MM.1S (cell line): ENCODE results near the gene LIF.

Source experiments
- DNase-seq: peaks from one replicate; pipeline ENCODE4 v3.0.0-alpha.2; 2015
- H2AFZ ChIP-seq: fragments of 300-600 bp; sonication (generic); 2 replicates; pipeline ENCODE4 v1.6.0; 2016; ENCODE audit warnings: antibody characterized with exemption, low read length
- H3F3A ChIP-seq: fragments of 300-600 bp; sonication (generic); 2 replicates; pipeline ENCODE4 v1.6.1; 2016; ENCODE audit warnings: mild to moderate bottlenecking, antibody characterized with exemption, low read length, moderate library complexity, mixed read lengths; ENCODE audit not compliant: insufficient read depth
- H3K27ac ChIP-seq: fragments of 300-600 bp; sonication (generic); 2 replicates; pipeline ENCODE4 v1.5.1; 2016; ENCODE audit warnings: mild to moderate bottlenecking, low read length
- H3K27me3 ChIP-seq: fragments of 300-600 bp; sonication (generic); replicated peaks from 2 replicates; pipeline ENCODE4 v1.6.0; 2016; ENCODE audit warnings: low read length; ENCODE audit not compliant: insufficient read depth
- H3K36me3 ChIP-seq: fragments of 300-600 bp; sonication (generic); replicated peaks from 2 replicates; pipeline ENCODE4 v1.6.1; 2016; ENCODE audit warnings: mild to moderate bottlenecking, low read length, mixed read lengths; ENCODE audit not compliant: insufficient read depth
- H3K4me1 ChIP-seq: fragments of 300-600 bp; sonication (generic); 2 replicates; pipeline ENCODE4 v1.6.1; 2016; ENCODE audit warnings: low read length, mixed read lengths
- H3K4me2 ChIP-seq: fragments of 300-600 bp; sonication (generic); 2 replicates; pipeline ENCODE4 v1.6.0; 2016; ENCODE audit warnings: low read depth, low read length
- H3K4me3 ChIP-seq: fragments of 300-600 bp; sonication (generic); 2 replicates; pipeline ENCODE4 v1.5.1; 2016; ENCODE audit warnings: low read length, mixed read lengths
- H3K79me2 ChIP-seq: fragments of 300-600 bp; sonication (generic); 2 replicates; pipeline ENCODE4 v1.6.1; 2016; ENCODE audit warnings: mixed run types, low read length, mixed read lengths
- H3K9ac ChIP-seq: fragments of 300-600 bp; sonication (generic); 2 replicates; pipeline ENCODE4 v1.6.1; 2016; ENCODE audit warnings: low read length, mixed read lengths
- H3K9me2 ChIP-seq: fragments of 300-600 bp; sonication (generic); replicated peaks from 2 replicates; pipeline ENCODE4 v1.6.1; 2016; ENCODE audit warnings: mild to moderate bottlenecking, low read length, mixed read lengths; ENCODE audit not compliant: insufficient read depth
- H3K9me3 ChIP-seq: fragments of 300-600 bp; sonication (generic); replicated peaks from 2 replicates; pipeline ENCODE4 v1.6.1; 2016; ENCODE audit warnings: mild to moderate bottlenecking, low read length, mixed read lengths; ENCODE audit not compliant: insufficient read depth
- H4K20me1 ChIP-seq: fragments of 300-600 bp; sonication (generic); 2 replicates; pipeline ENCODE4 v1.6.1; 2016; ENCODE audit warnings: mild to moderate bottlenecking, low read length, moderate library complexity, mixed read lengths; ENCODE audit not compliant: insufficient read depth
- EZH2 ChIP-seq: fragments of 300-600 bp; sonication (generic); optimal IDR thresholded peaks from 2 replicates; pipeline ENCODE3; 2017; ENCODE audit warnings: low read depth, mild to moderate bottlenecking, antibody characterized with exemption, low read length, mixed read lengths
- EZH2phosphoT487 ChIP-seq: fragments of 300-600 bp; sonication (generic); IDR thresholded peaks from 2 replicates; pipeline ENCODE4 v1.6.1; 2018; ENCODE audit warnings: antibody characterized with exemption, low read length
- TF ChIP-seq, protein P1 (sequence below): fragments of 300-600 bp; sonication (generic); IDR thresholded peaks from 2 replicates; pipeline ENCODE4 v1.5.1; 2016; ENCODE audit warnings: antibody characterized with exemption, low read length, mixed read lengths

The LIF gene

DNA sequence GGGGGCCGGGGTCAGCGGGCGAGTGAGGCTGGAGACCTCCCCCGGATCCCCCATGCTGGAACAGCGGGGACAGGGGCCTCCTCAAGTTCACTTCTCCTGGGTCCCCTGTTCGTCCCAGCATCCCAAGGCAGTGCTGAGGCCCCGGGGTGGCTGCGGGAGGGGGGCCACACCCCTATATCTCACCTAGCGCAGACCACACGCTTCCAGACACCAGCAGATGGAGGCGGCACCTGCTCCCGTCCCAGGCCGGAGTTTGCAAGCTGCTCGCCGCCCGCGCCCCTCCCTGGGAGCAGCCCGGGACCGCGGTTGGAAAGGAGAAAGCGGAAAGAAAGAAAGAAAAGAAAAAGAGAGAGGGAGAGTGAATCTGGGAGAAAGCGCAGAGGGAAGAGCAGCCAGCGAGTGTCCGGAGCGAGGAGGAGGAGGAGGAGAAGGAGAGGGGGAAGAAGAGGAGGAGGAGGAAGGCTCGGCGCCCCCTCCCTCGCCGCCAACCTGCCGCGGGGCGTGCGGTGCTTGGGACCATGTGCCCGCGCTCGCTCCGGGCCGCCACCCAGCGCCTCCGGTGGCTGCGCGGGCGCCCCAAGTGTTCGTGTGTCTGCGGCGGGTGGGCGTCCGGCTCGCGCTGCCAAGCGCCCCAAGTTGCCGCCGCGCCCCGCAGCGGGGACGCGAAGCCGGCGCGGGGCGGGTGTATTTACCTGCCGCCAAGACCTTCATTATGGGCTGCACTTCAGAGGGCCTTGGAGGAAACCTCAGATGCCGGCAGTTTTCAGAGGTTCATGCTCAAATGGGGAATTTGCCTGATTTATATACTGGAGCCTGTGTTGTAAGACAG is at the start of gene LIF:
LIF (minus strand) TSS at position 775 of the 829 bp plus-strand sequence; CDS start at position 711, 64 bp downstream.
- Histone ChIP-seq H3K4me3 (peak within 1 kb of the TSS; percentile 65), H3K27me3 (peaks cover 84% of the 10 kb centered on the region), H3K79me2 (no peaks in the 10 kb centered on the region), H3K9ac (no peak within 1 kb of the TSS), H3K9me3 (no peaks in the 10 kb centered on the region), H3K36me3 (no peaks in the 10 kb centered on the region), H3K4me2 (peak within 1 kb of the TSS; percentile 97), H4K20me1 (peaks cover 3% of the 10 kb centered on the region; the same call in 1 of the 2 replicates), H3K9me2 (no peaks in the 10 kb centered on the region), H2AFZ (peak within 1 kb of the TSS; percentile 91), H3K4me1 (no peaks in the 10 kb centered on the region; the same call in 1 of the 2 replicates), H3K27ac (no peak within 1 kb of the TSS), H3F3A (no peaks in the 10 kb centered on the region)
- DNase-seq = peak; percentile 18
- TF ChIP-seq, protein P1, sequence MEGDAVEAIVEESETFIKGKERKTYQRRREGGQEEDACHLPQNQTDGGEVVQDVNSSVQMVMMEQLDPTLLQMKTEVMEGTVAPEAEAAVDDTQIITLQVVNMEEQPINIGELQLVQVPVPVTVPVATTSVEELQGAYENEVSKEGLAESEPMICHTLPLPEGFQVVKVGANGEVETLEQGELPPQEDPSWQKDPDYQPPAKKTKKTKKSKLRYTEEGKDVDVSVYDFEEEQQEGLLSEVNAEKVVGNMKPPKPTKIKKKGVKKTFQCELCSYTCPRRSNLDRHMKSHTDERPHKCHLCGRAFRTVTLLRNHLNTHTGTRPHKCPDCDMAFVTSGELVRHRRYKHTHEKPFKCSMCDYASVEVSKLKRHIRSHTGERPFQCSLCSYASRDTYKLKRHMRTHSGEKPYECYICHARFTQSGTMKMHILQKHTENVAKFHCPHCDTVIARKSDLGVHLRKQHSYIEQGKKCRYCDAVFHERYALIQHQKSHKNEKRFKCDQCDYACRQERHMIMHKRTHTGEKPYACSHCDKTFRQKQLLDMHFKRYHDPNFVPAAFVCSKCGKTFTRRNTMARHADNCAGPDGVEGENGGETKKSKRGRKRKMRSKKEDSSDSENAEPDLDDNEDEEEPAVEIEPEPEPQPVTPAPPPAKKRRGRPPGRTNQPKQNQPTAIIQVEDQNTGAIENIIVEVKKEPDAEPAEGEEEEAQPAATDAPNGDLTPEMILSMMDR = peak; percentile 20
- no peak for TF ChIP-seq EZH2phosphoT487
- peak; percentile 32 for TF ChIP-seq EZH2

DNA sequence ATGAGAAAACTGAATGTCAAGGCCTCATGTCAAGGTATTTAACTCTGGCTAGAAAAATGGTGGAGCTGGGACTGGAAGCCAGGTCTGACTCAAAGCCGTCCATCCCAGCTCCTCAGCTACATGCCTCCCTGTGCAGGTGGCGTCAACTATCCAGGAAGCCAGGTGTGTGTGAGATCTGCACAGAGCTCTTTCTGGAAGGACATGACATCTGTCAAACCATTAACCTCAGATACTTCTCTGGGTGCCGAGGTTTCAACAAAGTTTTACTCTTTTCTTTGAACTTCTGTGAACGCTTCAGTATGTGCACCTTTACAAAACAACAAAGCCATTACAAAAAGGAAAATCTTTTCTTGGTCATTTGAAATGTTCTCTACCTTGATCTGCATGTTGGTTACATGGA is 49.8 kb upstream of the LIF start:
- Histone ChIP-seq H3K4me3 (no peak overlapping the region), H3K27ac (no peak overlapping the region), H3F3A (no peaks in the 10 kb centered on the region), H3K79me2 (no peaks in the 10 kb centered on the region), H3K4me2 (no peak overlapping the region), H3K9ac (no peak overlapping the region), H3K9me3 (no peaks in the 10 kb centered on the region), H3K4me1 (no peaks in the 10 kb centered on the region), H3K36me3 (no peaks in the 10 kb centered on the region), H3K27me3 (no peaks in the 10 kb centered on the region), H3K9me2 (no peaks in the 10 kb centered on the region), H2AFZ (no peak overlapping the region), H4K20me1 (no peaks in the 10 kb centered on the region)
- TF ChIP-seq, protein P1 = no peak
- TF ChIP-seq EZH2 (no peak), EZH2phosphoT487 (no peak)
- no peak for DNase-seq

DNA sequence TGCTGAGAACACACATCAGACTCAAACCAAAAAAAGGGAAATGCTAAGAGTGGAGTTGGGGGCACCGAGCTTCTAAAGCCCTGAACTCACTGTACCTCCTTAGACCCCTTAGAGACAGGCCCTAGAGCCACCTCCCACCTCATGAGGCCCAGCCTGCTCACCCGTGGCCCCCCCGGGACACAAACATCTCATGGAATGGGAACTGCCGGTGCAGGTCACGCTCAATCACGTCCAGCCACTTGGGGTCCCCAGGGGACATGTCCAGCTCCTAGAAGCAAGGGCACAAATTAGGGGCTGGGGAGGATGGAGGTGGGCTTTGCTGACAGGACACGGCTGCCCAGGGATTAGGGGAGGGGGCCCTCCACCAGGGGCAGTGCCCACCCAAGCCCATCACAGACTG is 49.0 kb upstream of the LIF start:
- H3K27me3 ChIP-seq = no peaks in the 10 kb centered on the region
- no peaks in the 10 kb centered on the region for H4K20me1 ChIP-seq
- 0 out of 2 replicates have a peak, but pooled peaks cover 2% of the 10 kb centered on the region for H3F3A ChIP-seq
- H3K4me1 ChIP-seq = peaks cover 2% of the 10 kb centered on the region; the same call in 1 of the 2 replicates
- H3K36me3 ChIP-seq = no peaks in the 10 kb centered on the region
- H2AFZ ChIP-seq = no peak overlapping the region
- H3K79me2 ChIP-seq = no peaks in the 10 kb centered on the region
- H3K4me3 ChIP-seq = no peak overlapping the region
- no peak overlapping the region for H3K4me2 ChIP-seq
- no peak overlapping the region for H3K27ac ChIP-seq
- TF ChIP-seq EZH2 = no peak
- TF ChIP-seq EZH2phosphoT487 = no peak
- TF ChIP-seq, protein P1 = no peak
- H3K9ac ChIP-seq = no peak overlapping the region
- H3K9me2 ChIP-seq = no peaks in the 10 kb centered on the region
- no peak for DNase-seq
- no peaks in the 10 kb centered on the region for H3K9me3 ChIP-seq
